ENCODE measurements around the gene TENM3. TPM values are rescaled to one million over a fixed set of nuclear protein-coding genes. Genes with fewer than 3 reads are reported as not detected.

TENM3 gene
- total and polyA plus RNA-seq, 2 of the 8 experiments (the other 6 are each of a cell fraction or from before 2014, with no cell fraction given): 36.9 to 69.3 TPM

DNA sequence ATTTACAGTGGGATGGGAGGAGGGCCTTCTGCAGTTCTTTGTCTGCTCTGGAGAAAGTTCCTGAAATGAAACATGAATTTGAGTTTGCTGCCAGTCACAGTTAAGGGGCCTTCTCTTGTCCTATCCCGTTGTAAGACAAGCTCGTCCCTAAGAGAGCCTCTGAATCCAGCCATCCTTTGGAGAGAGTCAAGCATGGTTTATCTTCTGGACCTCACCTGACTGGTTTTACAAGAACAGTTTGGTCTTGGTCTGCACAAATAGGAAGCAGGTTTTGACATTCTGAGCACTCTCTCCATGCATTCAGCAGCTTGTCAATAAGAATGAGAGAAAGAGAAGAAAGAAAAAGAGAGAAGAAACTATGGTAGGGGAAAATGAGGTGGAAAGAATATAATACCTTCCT, 20.4 kb upstream of the TENM3 start (continued):
- TF ChIP-seq SUZ12 (IDR thresholded peaks at IDR 0.05; ENCODE audit: low read length) (no peak), EGR1 (IDR thresholded peaks at IDR 0.05; ENCODE audit: borderline replicate concordance, low read depth, low read length) (no peak)
